Neuron (in vitro differentiated cells): ENCODE data around the gene PRKN.
"Not testable (repeated sequence)": the region's sequence is repeated elsewhere in the genome, so short reads cannot be mapped to it uniquely, and the experiment has no call there.

Experiments
- H2AFZ ChIP-seq: one replicate; pipeline ENCODE4 v1.6.1; 2013; ENCODE audit warnings: low read depth, mild to moderate bottlenecking, inconsistent platforms, low read length, moderate library complexity
- H3K27me3 ChIP-seq: one replicate; pipeline ENCODE4 v1.6.1; 2013; ENCODE audit warnings: low read length; ENCODE audit not compliant: insufficient read depth
- H3K36me3 ChIP-seq: one replicate; pipeline ENCODE4 v1.6.1; 2013; ENCODE audit warnings: low read length; ENCODE audit not compliant: insufficient read depth
- H3K4me1 ChIP-seq: one replicate; pipeline ENCODE4 v1.6.1; 2013; ENCODE audit warnings: low read length; ENCODE audit not compliant: insufficient read depth
- H3K4me3 ChIP-seq: 2 replicates; pipeline ENCODE4 v1.5.1; 2013; ENCODE audit warnings: mild to moderate bottlenecking, low read length, moderate library complexity
- H3K9me3 ChIP-seq: one replicate; pipeline ENCODE4 v1.6.1; 2013; ENCODE audit warnings: low read length

Gene PRKN

DNA sequence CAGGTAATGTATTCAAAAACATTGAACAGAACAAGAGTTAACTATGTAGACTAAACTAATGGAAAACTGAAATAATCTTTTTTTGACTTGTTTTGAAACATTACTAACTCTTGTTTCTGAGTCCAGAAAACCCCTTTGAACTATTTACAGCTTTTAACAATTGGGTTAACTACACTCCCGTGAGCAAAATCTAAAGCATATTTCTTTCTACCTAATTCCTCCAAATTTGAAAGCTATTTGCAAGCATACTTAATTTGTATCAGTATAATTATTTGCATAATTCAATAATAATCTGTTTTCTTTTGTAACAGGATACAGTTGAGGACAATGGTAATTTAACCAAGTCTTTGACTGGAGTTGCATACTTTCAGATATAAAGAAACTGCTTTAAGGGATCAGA is 1391.1 kb downstream of the PRKN start:
- no peaks in the 10 kb centered on the region for H3K36me3 ChIP-seq
- H3K27me3 ChIP-seq: no peaks in the 10 kb centered on the region
- no peaks in the 10 kb centered on the region for H3K9me3 ChIP-seq
- no peak overlapping the region for H2AFZ ChIP-seq
- no peaks in the 10 kb centered on the region for H3K4me1 ChIP-seq
- no peak overlapping the region for H3K4me3 ChIP-seq

DNA sequence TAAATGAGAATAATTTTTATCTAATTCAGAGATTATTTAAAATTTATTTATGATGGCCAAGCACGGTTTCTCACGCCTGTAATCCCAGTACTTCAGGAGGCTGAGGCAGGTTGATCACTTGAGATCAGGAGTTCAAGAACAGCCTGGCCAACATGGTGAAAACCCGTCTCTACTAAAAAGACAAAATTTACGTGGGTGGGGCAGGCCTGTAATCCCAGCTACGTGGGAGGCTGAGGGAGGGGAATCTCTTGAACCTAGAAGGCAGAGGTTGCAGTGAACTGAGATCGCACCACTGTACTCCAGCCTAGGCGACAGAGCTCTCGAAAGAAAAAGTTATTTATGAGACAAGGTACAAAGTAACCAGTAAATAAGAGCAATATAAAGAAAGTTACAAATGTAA is 1394.2 kb downstream of the PRKN start:
- Histone ChIP-seq H3K36me3 (no peaks in the 10 kb centered on the region), H2AFZ (no peak overlapping the region), H3K9me3 (no peaks in the 10 kb centered on the region), H3K27me3 (no peaks in the 10 kb centered on the region), H3K4me1 (no peaks in the 10 kb centered on the region), H3K4me3 (no peak overlapping the region)

DNA sequence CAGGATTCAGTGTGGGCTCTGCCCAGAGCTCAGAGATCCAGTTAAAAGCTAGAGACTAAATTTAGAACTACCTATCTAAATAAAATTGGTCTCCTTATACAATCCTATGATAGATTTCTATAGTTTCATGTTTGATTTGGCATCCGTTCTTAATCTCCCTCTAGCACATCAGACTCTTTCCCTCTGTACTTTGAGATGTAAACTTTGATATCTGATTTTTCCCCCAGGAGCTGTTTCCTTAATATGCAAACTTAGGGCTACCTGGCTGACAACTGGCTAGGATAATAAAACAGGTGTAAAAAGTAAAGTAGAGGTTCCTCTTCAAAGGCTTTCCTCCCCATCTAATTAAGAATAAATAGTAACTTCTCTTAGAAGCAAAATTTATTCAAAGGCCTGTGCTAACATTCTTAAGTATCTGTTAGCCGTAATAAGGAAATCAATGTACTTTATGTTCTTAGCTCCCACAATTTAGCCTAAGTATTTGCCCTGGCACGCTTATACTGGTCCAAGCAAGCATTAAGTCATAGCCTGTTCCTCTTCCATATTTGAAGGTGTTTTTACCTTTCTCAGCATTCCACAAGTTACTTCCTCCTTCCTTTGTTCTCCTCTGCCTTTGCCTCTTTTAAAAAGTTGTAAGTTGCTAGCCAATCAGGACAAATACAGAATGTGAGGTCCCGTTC is 1396.0 kb downstream of the PRKN start:
- not testable (repeated sequence) for H3K4me3 ChIP-seq, H3K36me3 ChIP-seq, H3K4me1 ChIP-seq, H3K9me3 ChIP-seq, H3K27me3 ChIP-seq, H2AFZ ChIP-seq

DNA sequence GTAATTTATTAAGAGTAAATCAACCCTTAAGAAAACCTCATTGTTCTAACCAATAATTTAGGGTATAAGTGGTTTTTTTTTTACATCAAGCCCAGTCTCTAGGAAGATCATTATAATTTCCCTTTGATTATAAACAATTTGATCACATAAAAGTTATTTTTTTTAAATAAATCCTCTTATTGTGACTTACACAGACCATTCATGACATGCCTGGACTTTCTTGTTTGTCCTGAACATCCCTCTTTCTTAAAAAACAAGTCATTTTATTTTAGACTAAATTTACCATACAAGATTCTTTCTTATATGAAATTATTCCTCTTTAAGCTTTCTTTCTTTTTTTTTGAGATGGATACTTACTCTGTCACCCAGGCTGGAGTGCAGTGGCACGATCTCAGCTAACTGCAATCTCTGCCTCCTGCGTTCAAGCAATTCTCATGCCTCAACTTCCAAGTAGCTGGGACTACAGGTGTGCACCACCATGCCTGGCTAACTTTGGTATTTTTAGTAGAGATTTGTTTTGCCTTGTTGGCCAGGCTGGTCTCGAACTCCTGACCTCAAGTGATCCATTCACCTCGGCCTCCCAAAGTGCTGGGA is 1400.1 kb downstream of the PRKN start:
- no peak overlapping the region for H3K4me3 ChIP-seq
- no peak overlapping the region for H2AFZ ChIP-seq
- no peaks in the 10 kb centered on the region for H3K36me3 ChIP-seq
- no peaks in the 10 kb centered on the region for H3K4me1 ChIP-seq
- peaks cover 3% of the 10 kb centered on the region for H3K9me3 ChIP-seq
- H3K27me3 ChIP-seq: no peaks in the 10 kb centered on the region

DNA sequence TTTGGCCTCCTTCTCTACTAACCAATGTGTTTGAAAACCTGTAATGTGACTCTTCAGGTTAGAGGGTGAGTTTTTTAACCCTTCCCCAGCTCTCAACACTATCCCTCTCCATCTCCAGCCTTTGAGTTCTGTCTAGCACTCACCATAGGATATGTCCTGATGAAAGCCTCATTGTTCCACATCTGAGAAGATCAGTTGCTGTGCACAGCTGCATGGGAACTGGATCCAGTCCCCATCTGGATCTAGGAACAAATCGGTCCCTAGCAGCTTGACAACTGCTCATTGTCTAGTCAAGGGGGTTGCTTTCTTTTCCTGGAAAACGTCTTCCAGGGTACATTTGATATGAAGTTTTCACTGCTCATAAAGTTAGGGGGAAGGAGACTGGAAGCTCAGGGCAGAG is 1408.3 kb downstream of the PRKN start:
- Histone ChIP-seq H3K4me1 (peaks cover 17% of the 10 kb centered on the region), H2AFZ (no peak overlapping the region), H3K4me3 (no peak overlapping the region), H3K27me3 (no peaks in the 10 kb centered on the region), H3K36me3 (no peaks in the 10 kb centered on the region), H3K9me3 (no peaks in the 10 kb centered on the region)

DNA sequence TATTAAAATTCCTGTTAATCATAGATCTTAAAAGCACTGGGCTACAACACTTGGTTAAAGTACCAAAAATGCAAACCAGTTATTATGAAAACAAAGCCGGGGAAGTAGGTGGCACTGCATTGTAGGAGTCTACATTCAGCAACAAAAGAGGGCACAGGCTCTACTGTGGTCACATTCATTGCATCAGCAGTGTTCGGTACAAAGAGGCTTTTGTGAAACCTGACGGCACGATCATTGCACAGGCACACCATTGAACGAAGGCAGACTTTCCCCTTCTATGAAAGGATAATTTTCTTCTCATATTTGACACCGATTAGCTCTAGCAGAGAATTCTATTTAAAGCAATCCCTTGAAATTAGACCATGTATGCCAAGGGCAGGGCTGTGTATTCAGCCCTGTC is 1409.1 kb downstream of the PRKN start:
- no peak overlapping the region for H2AFZ ChIP-seq
- no peaks in the 10 kb centered on the region for H3K9me3 ChIP-seq
- H3K4me3 ChIP-seq: no peak overlapping the region
- peaks cover 17% of the 10 kb centered on the region for H3K4me1 ChIP-seq
- no peaks in the 10 kb centered on the region for H3K36me3 ChIP-seq
- H3K27me3 ChIP-seq: no peaks in the 10 kb centered on the region

DNA sequence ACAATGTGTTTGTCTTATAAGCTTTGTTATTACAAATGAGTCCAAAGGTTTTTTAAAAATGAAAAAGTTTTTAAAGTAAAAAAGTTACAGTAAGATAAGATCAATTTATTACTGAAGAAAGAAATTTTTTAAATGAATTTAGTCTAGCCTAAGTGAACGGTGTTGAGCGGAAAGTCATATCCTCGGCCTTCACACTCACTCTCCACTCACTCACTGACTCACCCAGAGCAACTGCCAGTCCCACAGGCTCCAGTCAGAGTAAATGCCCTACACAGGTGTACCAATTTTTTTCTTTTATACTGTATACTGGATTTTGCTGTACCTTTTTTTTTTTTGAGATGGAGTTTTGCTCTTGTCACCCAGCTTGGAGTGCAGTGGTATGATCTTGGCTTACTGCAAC is 1411.0 kb downstream of the PRKN start:
- Histone ChIP-seq H3K9me3 (no peaks in the 10 kb centered on the region), H3K36me3 (no peaks in the 10 kb centered on the region), H2AFZ (no peak overlapping the region), H3K4me3 (no peak overlapping the region), H3K4me1 (peaks cover 17% of the 10 kb centered on the region), H3K27me3 (no peaks in the 10 kb centered on the region)

DNA sequence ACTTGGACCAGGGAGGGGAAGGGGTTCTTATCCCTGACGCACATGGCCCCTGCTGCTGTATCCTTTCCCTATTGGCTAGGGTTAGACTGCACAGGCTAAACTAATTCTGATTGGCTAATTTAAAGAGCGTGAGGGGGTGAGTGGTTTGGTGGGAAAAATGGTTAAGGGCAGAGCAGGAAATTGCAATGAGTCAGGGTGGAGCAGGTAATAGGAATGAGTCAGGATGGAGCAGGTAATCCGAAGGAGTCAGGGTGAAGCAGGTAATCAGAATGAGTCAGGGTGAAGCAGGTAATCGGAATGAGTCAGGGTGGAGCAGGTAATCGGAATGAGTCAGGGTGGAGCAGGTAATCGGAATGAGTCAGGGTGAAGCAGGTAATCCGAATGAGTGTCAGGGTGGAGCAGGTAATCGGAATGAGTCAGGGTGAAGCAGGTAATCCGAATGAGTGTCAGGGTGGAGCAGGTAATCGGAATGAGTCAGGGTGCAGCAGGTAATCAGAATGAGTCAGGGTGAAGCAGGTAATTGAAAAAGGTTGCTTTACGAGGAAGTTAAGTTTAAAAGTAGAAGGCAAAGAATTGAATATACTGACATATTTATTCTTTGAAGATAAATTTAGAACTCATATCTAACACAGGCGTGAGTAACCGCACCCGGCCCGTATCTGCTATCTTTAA is 1412.2 kb downstream of the PRKN start:
- not testable (repeated sequence) for H3K4me3 ChIP-seq, H3K9me3 ChIP-seq, H3K27me3 ChIP-seq, H2AFZ ChIP-seq, H3K36me3 ChIP-seq
- H3K4me1 ChIP-seq: peaks cover 17% of the 10 kb centered on the region

DNA sequence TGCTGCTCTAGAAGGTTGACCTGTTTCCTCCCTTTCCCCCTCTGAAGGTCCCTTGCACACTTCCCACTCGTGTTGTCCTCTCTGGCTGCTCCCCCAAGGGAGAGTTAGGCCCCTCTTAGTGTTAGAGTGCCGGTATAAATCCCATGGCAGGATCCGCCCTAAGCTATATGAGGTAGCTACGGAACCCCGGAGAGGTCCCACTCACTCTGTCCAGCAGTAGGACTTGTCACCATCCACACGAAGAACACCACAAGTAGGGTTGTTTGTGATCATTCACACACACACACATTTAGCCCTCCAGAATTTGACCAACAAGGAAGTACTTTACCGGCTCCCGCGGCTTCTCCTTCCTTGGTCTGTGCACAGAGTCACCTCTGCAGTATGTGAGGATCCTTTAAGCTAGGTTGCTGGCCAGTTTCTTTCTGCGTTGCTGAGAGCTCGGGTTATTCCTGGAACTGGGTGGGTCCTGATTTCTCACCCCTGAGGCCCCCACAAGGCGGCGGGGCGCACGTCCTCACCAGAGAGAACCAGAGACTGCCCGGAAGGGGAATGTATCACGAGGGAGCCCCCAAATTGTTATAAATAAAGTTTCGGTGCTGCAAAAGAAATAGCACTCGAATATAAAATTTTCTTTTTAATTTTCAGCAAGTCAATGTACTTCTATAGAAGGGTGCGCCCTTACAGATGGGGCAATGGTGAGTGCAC is 1412.9 kb downstream of the PRKN start:
- H3K4me3 ChIP-seq, H3K9me3 ChIP-seq, H2AFZ ChIP-seq, H3K27me3 ChIP-seq, H3K36me3 ChIP-seq: not testable (repeated sequence)
- H3K4me1 ChIP-seq: peaks cover 17% of the 10 kb centered on the region

DNA sequence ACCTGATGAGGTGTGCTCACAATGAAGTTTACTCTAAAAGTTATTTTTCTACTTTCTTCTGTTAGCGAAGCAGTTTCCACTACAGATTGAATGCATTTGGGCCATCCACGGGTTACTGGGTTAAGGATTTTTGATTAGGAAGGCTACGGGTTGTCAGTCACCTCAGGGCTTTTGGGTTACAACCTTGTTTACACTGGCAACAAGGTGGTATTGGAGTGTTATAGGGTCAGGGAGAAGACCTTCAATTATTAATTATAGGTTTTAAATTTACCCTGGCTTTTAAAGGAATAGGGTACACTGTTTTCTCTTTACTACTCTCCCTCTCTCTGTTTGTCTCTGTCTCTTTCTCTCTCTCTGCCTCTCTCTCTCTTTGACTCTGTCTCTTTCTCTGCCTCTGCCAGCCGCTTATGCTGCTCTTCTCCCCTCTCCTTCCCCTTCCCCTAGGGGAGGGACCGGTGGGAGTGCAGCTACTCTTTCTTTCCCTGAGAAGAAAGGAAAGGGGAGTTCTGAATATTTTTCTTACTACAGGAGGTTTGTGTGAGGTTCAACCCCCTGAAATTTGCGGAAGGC is 1413.5 kb downstream of the PRKN start:
- no peaks in the 10 kb centered on the region for H3K36me3 ChIP-seq
- no peak overlapping the region for H3K4me3 ChIP-seq
- no peak overlapping the region for H2AFZ ChIP-seq
- H3K9me3 ChIP-seq: no peaks in the 10 kb centered on the region
- H3K4me1 ChIP-seq: peaks cover 13% of the 10 kb centered on the region
- H3K27me3 ChIP-seq: no peaks in the 10 kb centered on the region

DNA sequence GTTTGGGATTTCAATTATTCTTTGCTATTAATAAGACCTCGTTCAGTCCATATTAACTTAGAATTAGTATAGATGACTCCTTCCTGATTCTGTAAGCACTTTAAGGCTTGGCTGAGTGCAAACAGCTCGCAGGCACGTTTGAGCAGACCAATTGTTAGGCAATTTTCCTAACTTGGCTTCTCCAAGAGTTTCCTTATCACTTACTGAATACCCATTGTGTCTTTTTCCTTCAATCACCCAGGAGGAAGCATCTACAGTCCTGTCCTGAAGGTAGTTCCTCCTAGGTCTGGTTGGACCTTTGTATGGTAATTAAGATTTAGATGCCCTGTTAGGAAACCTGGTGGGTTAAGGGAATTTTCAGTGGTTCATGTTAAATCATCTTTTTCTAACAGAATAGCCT is 1414.1 kb downstream of the PRKN start:
- H3K36me3 ChIP-seq, H3K27me3 ChIP-seq, H2AFZ ChIP-seq, H3K4me3 ChIP-seq, H3K9me3 ChIP-seq, H3K4me1 ChIP-seq: not testable (repeated sequence)

DNA sequence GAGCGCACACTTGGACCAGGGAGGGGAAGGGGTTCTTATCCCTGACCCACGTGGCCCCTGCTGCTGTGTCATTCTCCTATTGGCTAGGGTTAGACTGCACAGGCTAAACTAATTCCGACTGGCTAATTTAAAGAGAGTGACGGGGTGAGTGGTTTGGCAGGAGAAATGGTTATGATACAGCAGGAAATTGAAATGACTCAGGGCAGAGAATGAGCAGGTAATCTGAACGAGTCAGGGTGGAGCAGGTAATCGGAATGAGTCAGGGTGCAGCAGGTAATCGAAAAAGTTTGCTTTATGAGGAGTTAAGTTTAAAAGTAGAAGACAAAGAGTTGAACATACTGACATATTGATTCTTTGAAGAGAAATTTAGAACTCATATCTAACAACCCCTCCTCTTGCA is 1417.8 kb downstream of the PRKN start:
- not testable (repeated sequence) for H3K9me3 ChIP-seq

DNA sequence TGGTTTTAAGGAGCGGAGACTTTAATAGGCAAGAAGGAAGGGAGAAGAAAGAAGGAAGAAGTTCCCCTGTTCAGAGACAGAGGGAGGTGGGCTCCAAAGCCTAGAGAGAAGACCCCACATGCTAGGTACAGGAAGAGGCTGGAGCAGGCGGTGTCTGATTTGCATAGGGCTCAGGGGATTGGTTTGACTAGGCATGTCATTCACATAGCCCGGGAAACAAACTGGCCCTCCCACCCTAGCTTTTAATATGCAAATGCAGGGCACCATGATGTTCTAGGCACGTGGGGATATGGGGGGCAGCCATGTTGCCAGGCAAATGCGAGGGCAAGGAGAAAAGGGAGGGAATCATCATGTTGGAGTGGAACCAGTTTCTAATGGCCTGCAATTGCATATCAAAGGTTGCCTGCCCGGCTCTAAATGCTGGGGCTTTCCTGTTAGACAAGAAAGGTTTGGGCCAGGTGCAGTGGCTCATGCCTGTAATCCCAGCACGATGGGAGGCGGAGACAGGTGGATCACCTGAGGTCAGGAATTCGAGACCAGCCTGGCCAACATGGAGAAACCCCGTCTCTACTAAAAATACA is 1419.4 kb downstream of the PRKN start:
- Histone ChIP-seq H3K9me3 (peaks cover 1% of the 10 kb centered on the region), H3K36me3 (no peaks in the 10 kb centered on the region), H3K4me3 (no peak overlapping the region), H3K4me1 (no peaks in the 10 kb centered on the region), H2AFZ (no peak overlapping the region), H3K27me3 (no peaks in the 10 kb centered on the region)

More for the DNA sequence above, 1417.8 kb downstream of the PRKN start:
- H3K4me1 ChIP-seq, H3K36me3 ChIP-seq, H3K27me3 ChIP-seq, H3K4me3 ChIP-seq, H2AFZ ChIP-seq: not testable (repeated sequence)
